Neural cell (in vitro differentiated cells): ENCODE data around the gene BORCS5. TPM values are rescaled to one million over a fixed set of nuclear protein-coding genes. Genes with fewer than 3 reads are reported as not detected.

Experiments
- H2AFZ ChIP-seq: fragments of 200-600, 300-800 bp; sonication (generic), shearing (Covaris generic); 2 replicates; pipeline ENCODE4 v1.6.0; 2014; ENCODE audit warnings: low read depth, mild to moderate bottlenecking, antibody characterized with exemption, low read length, moderate library complexity
- H3F3A ChIP-seq: fragments of 200-600 bp; shearing (Covaris generic); 2 replicates; pipeline ENCODE4 v1.6.1; 2016; ENCODE audit warnings: mild to moderate bottlenecking, moderate library complexity, mixed read lengths, antibody characterized with exemption, low read length; ENCODE audit not compliant: insufficient read depth, poor library complexity, severe bottlenecking
- H3K27ac ChIP-seq: fragments of 200-600, 300-800 bp; sonication (generic), shearing (Covaris generic); 2 replicates; pipeline ENCODE4 v1.5.1; 2014; ENCODE audit warnings: mild to moderate bottlenecking, low read length, moderate library complexity
- H3K27me3 ChIP-seq: fragments of 300-800, 200-600 bp; sonication (generic), shearing (Covaris generic); 2 replicates; pipeline ENCODE4 v1.6.0; 2014; ENCODE audit warnings: mild to moderate bottlenecking, low read depth, low read length, moderate library complexity; ENCODE audit not compliant: insufficient read depth
- H3K36me3 ChIP-seq: fragments of 300-800, 200-600 bp; sonication (generic), shearing (Covaris generic); 2 replicates; pipeline ENCODE4 v1.5.1; 2014; ENCODE audit warnings: mild to moderate bottlenecking, antibody characterized with exemption, low read length, moderate library complexity; ENCODE audit not compliant: insufficient read depth
- H3K4me2 ChIP-seq: fragments of 300-800, 200-600 bp; sonication (generic), shearing (Covaris generic); 2 replicates; pipeline ENCODE4 v1.6.0; 2014; ENCODE audit warnings: mild to moderate bottlenecking, low read length
- H3K4me3 ChIP-seq: fragments of 300-800, 200-600 bp; sonication (generic), shearing (Covaris generic); 2 replicates; pipeline ENCODE4 v1.5.1; 2014; ENCODE audit warnings: mild to moderate bottlenecking, low read length, moderate library complexity
- H3K79me2 ChIP-seq: fragments of 200-600 bp; shearing (Covaris generic); replicated peaks from 2 replicates; pipeline ENCODE4 v1.6.0; 2014; ENCODE audit warnings: mild to moderate bottlenecking, low read length, moderate library complexity; ENCODE audit not compliant: insufficient read depth
- H3K9ac ChIP-seq: fragments of 300-800, 200-600 bp; sonication (generic), shearing (Covaris generic); 2 replicates; pipeline ENCODE4 v1.6.1; 2016; ENCODE audit warnings: mild to moderate bottlenecking, low read length, mixed read lengths
- H3K9me2 ChIP-seq: fragments of 200-600 bp; shearing (Covaris generic); 2 replicates; pipeline ENCODE4 v1.6.1; 2016; ENCODE audit warnings: mild to moderate bottlenecking, low read length, mixed read lengths; ENCODE audit not compliant: insufficient read depth
- H3K9me3 ChIP-seq: fragments of 200-600, 300-800 bp; sonication (generic), shearing (Covaris generic); 2 replicates; pipeline ENCODE4 v1.6.1; 2016; ENCODE audit warnings: mild to moderate bottlenecking, mixed run types, low read length, moderate library complexity, mixed read lengths
- H4K20me1 ChIP-seq: fragments of 200-600 bp; shearing (Covaris generic); 2 replicates; pipeline ENCODE4 v1.6.1; 2016; ENCODE audit warnings: mild to moderate bottlenecking, mixed run types; ENCODE audit not compliant: insufficient read depth
- CTCF ChIP-seq: fragments of 450-650 bp; IDR thresholded peaks from 2 replicates; pipeline ENCODE4 v1.5.1; 2014; ENCODE audit warnings: antibody characterized with exemption, mild to moderate bottlenecking, moderate library complexity; ENCODE audit not compliant: poor library complexity, severe bottlenecking
- EP300 ChIP-seq: fragments of 450-650 bp; conservative IDR thresholded peaks from 2 replicates; pipeline ENCODE4 v1.6.1; 2014; ENCODE audit warnings: antibody characterized with exemption, mild to moderate bottlenecking, moderate library complexity; ENCODE audit not compliant: poor library complexity, severe bottlenecking
- EZH2 ChIP-seq: fragments of 200-600, 300-800 bp; shearing (Covaris generic), sonication (generic); IDR thresholded peaks from 2 replicates; pipeline ENCODE4 v1.6.1; 2014; ENCODE audit warnings: antibody characterized with exemption, low read length, borderline replicate concordance, mild to moderate bottlenecking; ENCODE audit not compliant: insufficient read depth, poor library complexity, severe bottlenecking
- MXI1 ChIP-seq: fragments of 450-650 bp; conservative IDR thresholded peaks from 2 replicates; pipeline ENCODE4 v1.6.1; 2014; ENCODE audit warnings: antibody characterized with exemption, mild to moderate bottlenecking; ENCODE audit not compliant: poor library complexity, severe bottlenecking
- POLR2AphosphoS5 ChIP-seq: IDR thresholded peaks from 2 replicates; pipeline ENCODE4 v1.6.1; 2012
- RAD21 ChIP-seq: fragments of 450-650 bp; conservative IDR thresholded peaks from 2 replicates; pipeline ENCODE4 v1.6.1; 2014; ENCODE audit warnings: antibody characterized with exemption, mild to moderate bottlenecking, moderate library complexity
- REST ChIP-seq: IDR thresholded peaks from 2 replicates; pipeline ENCODE4 v1.6.1; 2012; ENCODE audit warnings: borderline replicate concordance
- SMC3 ChIP-seq: fragments of 450-650 bp; conservative IDR thresholded peaks from 2 replicates; pipeline ENCODE4 v1.6.1; 2014; ENCODE audit warnings: antibody characterized with exemption, mild to moderate bottlenecking, moderate library complexity; ENCODE audit not compliant: poor library complexity
- TAF1 ChIP-seq: IDR thresholded peaks from 2 replicates; pipeline ENCODE4 v1.6.1; 2012; ENCODE audit warnings: low read depth
- polyA plus RNA-seq: library from polyadenylated mRNA; depleted of rRNA; stranded (reverse); fragments of >200 nt; gene quantifications from 2 replicates; pipeline ENCODE4 v1.2.3, GENCODE V29; 2014

Gene BORCS5
- polyA plus RNA-seq, 1 donor from 2014 or later, result 14.2 TPM

- Histone ChIP-seq H4K20me1 (no peaks in the 10 kb centered on the region), H3K9me3 (no peaks in the 10 kb centered on the region), H3K27me3 (no peaks in the 10 kb centered on the region), H2AFZ (no peak overlapping the region), H3K4me3 (no peak overlapping the region), H3K79me2 (no peaks in the 10 kb centered on the region), H3F3A (no peaks in the 10 kb centered on the region), H3K9ac (no peak overlapping the region), H3K27ac (no peak overlapping the region), H3K36me3 (no peaks in the 10 kb centered on the region), H3K4me2 (no peak overlapping the region), H3K9me2 (no peaks in the 10 kb centered on the region)
- no peak for TF ChIP-seq CTCF
- TF ChIP-seq MXI1, result no peak
- TF ChIP-seq POLR2AphosphoS5, result no peak
- TF ChIP-seq RAD21, result no peak
- TF ChIP-seq EZH2, result no peak
- no peak for TF ChIP-seq TAF1
- TF ChIP-seq REST, result no peak
- no peak for TF ChIP-seq SMC3
- no peak for TF ChIP-seq EP300
Measured at GRCh38 chr12:12399776-12400305, 43.0 kb downstream of the BORCS5 start.

GRCh38 chr12:12400793-12401192 is 43.9 kb downstream of the BORCS5 start:
- H3F3A ChIP-seq, result no peaks in the 10 kb centered on the region

More at GRCh38 chr12:12400793-12401192, 43.9 kb downstream of the BORCS5 start:
- Histone ChIP-seq H4K20me1 (no peaks in the 10 kb centered on the region), H3K36me3 (no peaks in the 10 kb centered on the region), H3K79me2 (no peaks in the 10 kb centered on the region), H3K4me3 (no peak overlapping the region), H3K9ac (no peak overlapping the region), H3K4me2 (no peak overlapping the region), H3K9me3 (no peaks in the 10 kb centered on the region), H3K9me2 (no peaks in the 10 kb centered on the region), H3K27me3 (no peaks in the 10 kb centered on the region), H3K27ac (no peak overlapping the region), H2AFZ (no peak overlapping the region)
- TF ChIP-seq EZH2 (no peak), TAF1 (no peak), REST (no peak), RAD21 (no peak), CTCF (no peak), MXI1 (no peak), SMC3 (no peak), EP300 (no peak), POLR2AphosphoS5 (no peak)
